Choroid plexus epithelial cell (primary cell): ENCODE results near the gene HECA.
"Not testable (repeated sequence)": the region's sequence is repeated elsewhere in the genome, so short reads cannot be mapped to it uniquely, and the experiment has no call there.

Experiments used
- DNase-seq: peaks from one replicate; pipeline ENCODE4 v3.0.0-alpha.2; 2010; ENCODE audit warnings: low read depth
- H3K4me3 ChIP-seq: 2 replicates; pipeline ENCODE4 v1.5.1; 2011; ENCODE audit warnings: low read depth, mild to moderate bottlenecking, control low read depth, low read length, moderate library complexity
- CTCF ChIP-seq: conservative IDR thresholded peaks from 2 replicates; pipeline ENCODE4 v1.5.1; 2011; ENCODE audit warnings: low read depth, mild to moderate bottlenecking, control low read depth, inconsistent platforms, low read length, moderate library complexity

HECA gene

DNA sequence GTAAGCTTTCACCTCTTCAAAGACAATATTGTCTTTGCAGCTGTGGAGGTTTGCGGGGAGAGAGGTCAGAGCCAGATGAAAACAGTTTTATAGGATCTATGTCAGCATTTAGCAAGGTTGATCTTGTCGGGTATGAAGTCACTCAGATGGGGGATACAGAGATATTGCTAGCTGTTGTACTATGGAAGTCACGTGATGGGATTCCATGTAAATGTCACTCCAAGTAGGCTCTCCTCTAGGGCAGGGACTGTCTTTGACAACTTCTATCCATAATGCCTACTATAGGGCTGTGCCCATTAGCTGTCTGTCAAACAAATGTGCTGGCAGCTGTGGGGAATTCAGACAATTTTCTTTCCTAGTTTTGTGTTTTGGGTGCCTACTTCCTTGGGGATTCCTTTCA is 54.8 kb downstream of the HECA start:
- no peak for TF ChIP-seq CTCF
- no peak for DNase-seq
- H3K4me3 ChIP-seq = no peak overlapping the region

- DNase-seq = no peak
Observed at GRCh38 chr6:139194740-139195139, 59.9 kb downstream of the HECA start.

DNA sequence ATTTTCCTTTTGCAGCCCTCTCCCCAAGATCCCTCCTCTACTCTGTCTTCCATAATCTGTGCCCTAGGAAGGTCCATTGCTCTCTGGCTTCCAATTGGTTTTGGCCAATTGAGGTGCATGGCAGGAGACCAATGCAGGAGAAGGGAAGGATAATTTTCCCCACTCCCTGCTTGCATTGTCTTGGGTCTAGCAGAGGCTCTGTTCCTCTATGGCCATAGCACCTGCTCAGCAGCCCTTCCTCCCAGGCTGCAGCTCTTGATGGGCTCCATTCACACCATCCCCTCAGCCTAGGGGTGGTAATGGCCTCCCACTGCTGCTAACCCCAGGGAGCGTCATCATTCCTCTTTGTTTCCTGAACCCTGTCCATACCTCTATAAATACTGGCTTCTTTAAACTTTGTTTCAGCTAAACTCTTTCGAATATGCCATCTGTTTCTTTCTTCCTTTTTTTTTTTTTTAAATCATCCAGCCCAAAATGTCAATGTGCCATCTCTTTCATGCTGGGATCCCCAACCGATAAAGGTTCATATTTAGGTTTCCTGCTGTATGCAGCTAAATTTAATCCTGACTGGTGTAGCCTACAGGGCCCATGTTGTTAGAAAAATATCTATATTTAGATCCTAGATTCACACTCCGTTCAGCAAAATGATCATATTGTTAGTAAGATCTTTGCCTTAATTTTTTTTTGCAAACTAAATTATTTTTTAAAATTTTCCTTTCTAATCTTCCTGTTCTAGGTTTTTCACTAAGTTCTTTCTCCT is 63.8 kb downstream of the HECA start:
- H3K4me3 ChIP-seq = no peak overlapping the region
- no peak for TF ChIP-seq CTCF
- no peak for DNase-seq

More at GRCh38 chr6:139194740-139195139, 59.9 kb downstream of the HECA start:
- no peak overlapping the region for H3K4me3 ChIP-seq
- no peak for TF ChIP-seq CTCF

DNA sequence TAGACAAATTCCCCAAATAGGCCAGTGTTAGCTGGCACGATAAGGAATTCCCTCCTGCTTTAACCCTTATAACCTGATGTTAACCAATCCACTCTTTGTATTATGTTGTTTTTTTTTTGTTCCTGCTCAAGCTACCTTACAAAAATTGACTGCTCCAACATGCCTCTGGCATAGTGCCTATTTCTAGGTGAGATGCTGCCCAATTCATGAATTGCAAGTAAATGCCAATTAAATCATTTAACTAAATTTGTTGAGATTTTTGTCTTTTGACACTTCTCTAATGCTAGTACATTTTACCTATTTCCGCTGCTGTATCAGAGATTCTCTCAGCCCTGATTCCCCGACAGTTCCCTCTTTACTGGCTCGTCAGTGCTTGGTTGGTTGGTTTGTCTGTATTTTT is 66.5 kb downstream of the HECA start:
- TF ChIP-seq CTCF = no peak
- no peak overlapping the region for H3K4me3 ChIP-seq
- no peak for DNase-seq

DNA sequence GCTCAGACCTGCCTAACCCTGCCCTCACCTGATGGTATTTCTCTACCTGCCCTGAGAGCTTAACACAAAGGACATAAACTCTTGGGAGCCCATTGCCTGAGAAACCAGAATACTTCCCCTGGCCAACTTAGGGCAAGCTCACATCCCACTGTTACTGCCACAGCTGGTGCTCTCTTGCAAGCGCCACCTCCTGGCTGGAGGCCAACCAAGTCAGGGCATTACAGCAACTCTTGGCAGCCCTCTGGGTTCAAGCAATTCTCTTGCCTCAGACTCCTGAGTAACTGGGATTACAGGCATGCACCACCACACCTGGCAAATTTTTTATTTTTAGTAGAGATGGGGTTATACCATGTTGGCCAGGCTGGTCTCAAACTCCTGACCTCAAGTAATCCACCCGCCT is 70.1 kb downstream of the HECA start:
- TF ChIP-seq CTCF = no peak

GRCh38 chr6:139205843-139206242 is 71.0 kb downstream of the HECA start:
- no peak overlapping the region for H3K4me3 ChIP-seq
- DNase-seq = no peak
- no peak for TF ChIP-seq CTCF

More for the DNA sequence above, 70.1 kb downstream of the HECA start:
- DNase-seq = no peak
- H3K4me3 ChIP-seq = no peak overlapping the region

DNA sequence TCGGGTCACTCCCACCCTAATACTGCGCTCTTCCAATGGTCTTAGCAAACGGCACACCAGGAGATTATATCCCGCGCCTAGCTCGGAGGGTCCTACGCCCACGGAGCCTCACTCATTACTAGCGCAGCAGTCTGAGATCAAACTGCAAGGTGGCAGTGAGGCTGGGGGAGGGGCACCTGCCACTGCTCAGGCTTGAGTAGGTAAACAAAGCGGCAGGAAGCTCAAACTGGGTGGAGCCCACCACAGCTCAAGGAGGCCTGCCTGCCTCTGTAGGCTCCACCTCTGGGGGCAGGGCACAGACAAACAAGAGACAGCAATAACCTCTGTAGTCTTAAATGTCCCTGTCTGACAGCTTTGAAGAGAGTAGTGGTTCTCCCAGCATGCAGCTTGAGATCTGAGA is 75.9 kb downstream of the HECA start:
- H3K4me3 ChIP-seq, DNase-seq: not testable (repeated sequence)

GRCh38 chr6:139212460-139212859 is 77.6 kb downstream of the HECA start:
- H3K4me3 ChIP-seq, DNase-seq: not testable (repeated sequence)
